SK-N-SH (cell line): Measurements from ENCODE around the gene TRIM42. TPM values are rescaled to one million over a fixed set of nuclear protein-coding genes. Genes with fewer than 3 reads are reported as not detected.

Experiments
- CTCF ChIA-PET: fragments of 300-600, 350-600 bp; formaldehyde crosslinking; extraction: SDS; loops from one replicate; lab custom pipeline; 2021; lab: Yijun Ruan, JAX
- POLR2A ChIA-PET: fragments of 350-600 bp; sonication (Branson Sonifier 250); formaldehyde crosslinking; extraction: SDS; loops from one replicate; lab custom pipeline; 2020; ENCODE audit warnings: antibody characterized with exemption, inconsistent platforms; lab: Yijun Ruan, JAX
- DNase-seq: peaks from one replicate; pipeline ENCODE4 v3.0.0; 2012
- H2AFZ ChIP-seq: fragments of 200-600 bp; sonication (generic); 2 replicates; pipeline ENCODE4 v1.8.1; 2016; ENCODE audit warnings: antibody characterized with exemption, mild to moderate bottlenecking, low read depth
- H3F3A ChIP-seq: fragments of 200-600 bp; sonication (generic); replicated peaks from 2 replicates; pipeline ENCODE3; 2016; ENCODE audit warnings: antibody characterized with exemption, mild to moderate bottlenecking; ENCODE audit not compliant: insufficient read depth
- H3K27ac ChIP-seq, 2 experiments: fragments of 200-500 bp in 1 of 2; fragments of 200-600 bp in 1 of 2; sonication (Bioruptor generic) in 1 of 2; sonication (generic), shearing (Covaris generic) in 1 of 2; 2 replicates each; pipeline versions ENCODE4 v1.5.1 to v1.6.1; 2014 to 2016; ENCODE audit warnings: low read depth in 2 of 2, inconsistent platforms in 1 of 2, low read length in 1 of 2, mild to moderate bottlenecking in 1 of 2, mixed read lengths in 1 of 2
- H3K27me3 ChIP-seq: fragments of 200-600 bp; sonication (generic), shearing (Covaris generic); 2 replicates; pipeline ENCODE4 v1.6.1; 2016; ENCODE audit warnings: mixed run types; ENCODE audit not compliant: insufficient read depth
- H3K36me3 ChIP-seq, 2 experiments: fragments of 200-500 bp in 1 of 2; fragments of 200-600 bp in 1 of 2; sonication (Bioruptor generic) in 1 of 2; sonication (generic) in 1 of 2; replicated peaks in 1 of 2; 2 replicates each; pipeline versions ENCODE3 to v1.5.1; 2014 to 2016; ENCODE audit warnings: low read length in 1 of 2, mild to moderate bottlenecking in 1 of 2; ENCODE audit not compliant: insufficient read depth in 2 of 2, control insufficient read depth in 1 of 2
- H3K4me1 ChIP-seq, 2 experiments: fragments of 200-500 bp in 1 of 2; fragments of 200-600 bp in 1 of 2; sonication (Bioruptor generic) in 1 of 2; sonication (generic), shearing (Covaris generic) in 1 of 2; 2 replicates each; pipeline versions ENCODE4 v1.5.1 to v1.6.1; 2014 to 2016; ENCODE audit warnings: low read depth in 1 of 2, low read length in 1 of 2, mixed run types in 1 of 2; ENCODE audit not compliant: insufficient read depth in 2 of 2, control insufficient read depth in 1 of 2
- H3K4me2 ChIP-seq: fragments of 200-600 bp; sonication (generic), shearing (Covaris generic); 2 replicates; pipeline ENCODE4 v1.6.1; 2017; ENCODE audit warnings: mixed run types
- H3K4me3 ChIP-seq, 2 experiments: fragments of 200-500 bp in 1 of 2; fragments of 200-600 bp in 1 of 2; sonication (Bioruptor generic) in 1 of 2; sonication (generic), shearing (Covaris generic) in 1 of 2; 2 replicates each; pipeline versions ENCODE4 v1.5.1 to v1.8.1; 2014 to 2016; ENCODE audit warnings: low read depth in 2 of 2, inconsistent platforms in 1 of 2, low read length in 1 of 2, mild to moderate bottlenecking in 1 of 2, mixed read lengths in 1 of 2, moderate library complexity in 1 of 2
- H3K79me2 ChIP-seq: fragments of 200-600 bp; sonication (generic); 2 replicates; pipeline ENCODE4 v1.8.1; 2017; ENCODE audit warnings: mild to moderate bottlenecking; ENCODE audit not compliant: insufficient read depth
- H3K9ac ChIP-seq: fragments of 200-600 bp; sonication (generic); 2 replicates; pipeline ENCODE4 v1.6.1; 2017; ENCODE audit warnings: mixed run types
- H3K9me2 ChIP-seq: fragments of 200-600 bp; sonication (generic); 2 replicates; pipeline ENCODE4 v1.6.1; 2017; ENCODE audit warnings: mixed run types
- H3K9me3 ChIP-seq: fragments of 200-600 bp; sonication (generic); 2 replicates; pipeline ENCODE4 v1.6.1; 2017; ENCODE audit warnings: mixed run types, mild to moderate bottlenecking, moderate library complexity
- H4K20me1 ChIP-seq: fragments of 200-600 bp; sonication (generic); 2 replicates; pipeline ENCODE4 v1.6.1; 2017; ENCODE audit warnings: mild to moderate bottlenecking, mixed run types; ENCODE audit not compliant: insufficient read depth
- CHD2 ChIP-seq: fragments of 150-350 bp; IDR thresholded peaks from 2 replicates; pipeline ENCODE4 v1.6.1; 2018; ENCODE audit warnings: low read length; ENCODE audit not compliant: partially characterized antibody
- ELF1 ChIP-seq: IDR thresholded peaks from 2 replicates; pipeline ENCODE4 v1.4.0; 2012
- EP300 ChIP-seq, 2 experiments: IDR thresholded peaks; 2 replicates each; pipeline versions ENCODE4 v1.4.0 to v1.6.1; 2012; ENCODE audit warnings: borderline replicate concordance in 1 of 2, low read depth in 1 of 2, low read length in 1 of 2
- EZH2phosphoT487 ChIP-seq: fragments of 200-600 bp; sonication (generic); IDR thresholded peaks from 2 replicates; pipeline ENCODE4 v1.6.1; 2017; ENCODE audit warnings: low read depth, mixed run types, mild to moderate bottlenecking, antibody characterized with exemption, moderate library complexity, borderline replicate concordance
- FOXJ3 ChIP-seq: sonication (generic); formaldehyde crosslinking; IDR thresholded peaks from 2 replicates; pipeline ENCODE4 v1.5.1; 2020; ENCODE audit warnings: mild to moderate bottlenecking, missing genetic modification reagents
- FOXM1 ChIP-seq: IDR thresholded peaks from 2 replicates; pipeline ENCODE4 v1.4.0; 2012; ENCODE audit warnings: low read depth, mild to moderate bottlenecking
- GABPA ChIP-seq: IDR thresholded peaks from 2 replicates; pipeline ENCODE4 v1.4.0; 2012; ENCODE audit warnings: low read depth, mild to moderate bottlenecking
- MEF2A ChIP-seq: IDR thresholded peaks from 2 replicates; pipeline ENCODE4 v1.4.0; 2012; ENCODE audit warnings: low read depth, borderline replicate concordance
- MXI1 ChIP-seq: IDR thresholded peaks from 2 replicates; pipeline ENCODE4 v1.6.1; 2012; ENCODE audit warnings: mild to moderate bottlenecking, low read depth, low read length, improper control_type of control experiment
- NFIC ChIP-seq: IDR thresholded peaks from 2 replicates; pipeline ENCODE4 v1.4.0; 2012; ENCODE audit warnings: borderline replicate concordance
- NRF1 ChIP-seq: IDR thresholded peaks from 2 replicates; pipeline ENCODE4 v1.6.1; 2012; ENCODE audit warnings: low read depth, mild to moderate bottlenecking, low read length
- RAD21 ChIP-seq: IDR thresholded peaks from 2 replicates; pipeline ENCODE4 v1.6.1; 2012; ENCODE audit warnings: mild to moderate bottlenecking, low read length
- RFX5 ChIP-seq: IDR thresholded peaks from 2 replicates; pipeline ENCODE4 v1.6.1; 2012; ENCODE audit warnings: mild to moderate bottlenecking, improper control_type of control experiment, low read length
- RXRA ChIP-seq: IDR thresholded peaks from 2 replicates; pipeline ENCODE4 v1.4.0; 2012; ENCODE audit warnings: low read depth, mild to moderate bottlenecking, borderline replicate concordance
- SMC3 ChIP-seq: IDR thresholded peaks from 2 replicates; pipeline ENCODE4 v1.6.1; 2012; ENCODE audit warnings: low read depth, low read length, improper control_type of control experiment
- WGBS: methylation state at CpG from one replicate; pipeline ENCODE4 v1.1.6; 2017; ENCODE audit warnings: low lambda C conversion rate; 5-methylcytosine and 5-hydroxymethylcytosine counted together
- polyA plus RNA-seq, 3 experiments: library from polyadenylated mRNA; depleted of rRNA; stranded (reverse); fragments of >200 nt; gene quantifications; 2 replicates each; pipeline ENCODE4 v1.2.3, GENCODE V29; 2012
- TF ChIP-seq, protein P1 (sequence below): IDR thresholded peaks from 2 replicates; pipeline ENCODE4; 2012
- TF ChIP-seq, protein P2 (sequence below): IDR thresholded peaks from 2 replicates; pipeline ENCODE4 v1.4.0; 2012; ENCODE audit warnings: low read depth, borderline replicate concordance
- TF ChIP-seq, protein P3 (sequence below): IDR thresholded peaks from 2 replicates; pipeline ENCODE4 v1.4.0; 2012; ENCODE audit warnings: low read depth, borderline replicate concordance
- TF ChIP-seq, protein P4 (sequence below): fragments of 150-350 bp; IDR thresholded peaks from 2 replicates; pipeline ENCODE4 v1.6.1; 2016; ENCODE audit warnings: mild to moderate bottlenecking, low read depth, low read length

The TRIM42 gene
- polyA plus RNA-seq, 1 of the 3 experiments (the other 2 are of a cell fraction), result not detected

DNA sequence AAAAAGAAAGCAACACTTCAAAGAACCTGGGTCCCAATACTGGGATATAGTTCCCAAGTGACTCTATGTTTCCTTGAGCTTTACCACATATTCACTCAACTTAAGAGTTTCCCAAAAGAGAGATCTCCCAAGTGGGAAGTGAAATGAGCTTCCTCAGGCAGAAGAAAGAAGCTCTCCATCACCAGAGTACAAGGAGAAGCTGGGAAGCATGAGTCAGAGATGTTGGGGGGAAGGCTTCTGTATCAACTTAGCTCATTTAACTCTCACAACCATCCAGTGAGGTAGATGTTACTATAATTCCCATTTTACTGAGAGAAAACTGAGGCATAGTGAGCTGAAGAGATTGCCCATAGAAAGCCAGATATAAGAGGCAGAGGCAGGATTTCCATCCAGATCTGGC lies 47.0 kb upstream of the TRIM42 start:
- Histone ChIP-seq H3K4me1 (no peaks in the 10 kb centered on the region), H3K79me2 (no peaks in the 10 kb centered on the region), H3K27ac (no peak overlapping the region), H4K20me1 (no peaks in the 10 kb centered on the region), H2AFZ (no peak overlapping the region), H3K4me2 (no peak overlapping the region), H3K27me3 (no peaks in the 10 kb centered on the region), H3K9ac (no peak overlapping the region), H3K9me2 (no peaks in the 10 kb centered on the region), H3K4me3 (no peak overlapping the region), H3F3A (no peaks in the 10 kb centered on the region), H3K36me3 (no peaks in the 10 kb centered on the region), H3K9me3 (no peaks in the 10 kb centered on the region)
- CTCF ChIA-PET, result interaction anchor here (1.1 kb wide), 1 partner anchor 13 kb away, joined by 3 read pairs; no protein-coding TSS in a partner anchor
- POLR2A ChIA-PET, result no interaction called here
- no peak for DNase-seq
- no peak for TF ChIP-seq FOXM1
- no peak for TF ChIP-seq ELF1
- no peak for TF ChIP-seq NRF1
- TF ChIP-seq, protein P1, sequence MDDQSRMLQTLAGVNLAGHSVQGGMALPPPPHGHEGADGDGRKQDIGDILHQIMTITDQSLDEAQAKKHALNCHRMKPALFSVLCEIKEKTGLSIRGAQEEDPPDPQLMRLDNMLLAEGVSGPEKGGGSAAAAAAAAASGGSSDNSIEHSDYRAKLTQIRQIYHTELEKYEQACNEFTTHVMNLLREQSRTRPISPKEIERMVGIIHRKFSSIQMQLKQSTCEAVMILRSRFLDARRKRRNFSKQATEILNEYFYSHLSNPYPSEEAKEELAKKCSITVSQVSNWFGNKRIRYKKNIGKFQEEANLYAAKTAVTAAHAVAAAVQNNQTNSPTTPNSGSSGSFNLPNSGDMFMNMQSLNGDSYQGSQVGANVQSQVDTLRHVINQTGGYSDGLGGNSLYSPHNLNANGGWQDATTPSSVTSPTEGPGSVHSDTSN, result no peak
- TF ChIP-seq FOXJ3, result no peak
- no peak for TF ChIP-seq RAD21
- no peak for TF ChIP-seq SMC3
- TF ChIP-seq MXI1, result no peak
- TF ChIP-seq, protein P2, sequence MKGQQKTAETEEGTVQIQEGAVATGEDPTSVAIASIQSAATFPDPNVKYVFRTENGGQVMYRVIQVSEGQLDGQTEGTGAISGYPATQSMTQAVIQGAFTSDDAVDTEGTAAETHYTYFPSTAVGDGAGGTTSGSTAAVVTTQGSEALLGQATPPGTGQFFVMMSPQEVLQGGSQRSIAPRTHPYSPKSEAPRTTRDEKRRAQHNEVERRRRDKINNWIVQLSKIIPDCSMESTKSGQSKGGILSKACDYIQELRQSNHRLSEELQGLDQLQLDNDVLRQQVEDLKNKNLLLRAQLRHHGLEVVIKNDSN, result no peak
- TF ChIP-seq EP300 (IDR thresholded peaks at IDR 0.05; ENCODE audit: borderline replicate concordance in 1 of 2, low read depth in 1 of 2, low read length in 1 of 2), result no peak
- TF ChIP-seq CHD2, result no peak
- TF ChIP-seq, protein P3, sequence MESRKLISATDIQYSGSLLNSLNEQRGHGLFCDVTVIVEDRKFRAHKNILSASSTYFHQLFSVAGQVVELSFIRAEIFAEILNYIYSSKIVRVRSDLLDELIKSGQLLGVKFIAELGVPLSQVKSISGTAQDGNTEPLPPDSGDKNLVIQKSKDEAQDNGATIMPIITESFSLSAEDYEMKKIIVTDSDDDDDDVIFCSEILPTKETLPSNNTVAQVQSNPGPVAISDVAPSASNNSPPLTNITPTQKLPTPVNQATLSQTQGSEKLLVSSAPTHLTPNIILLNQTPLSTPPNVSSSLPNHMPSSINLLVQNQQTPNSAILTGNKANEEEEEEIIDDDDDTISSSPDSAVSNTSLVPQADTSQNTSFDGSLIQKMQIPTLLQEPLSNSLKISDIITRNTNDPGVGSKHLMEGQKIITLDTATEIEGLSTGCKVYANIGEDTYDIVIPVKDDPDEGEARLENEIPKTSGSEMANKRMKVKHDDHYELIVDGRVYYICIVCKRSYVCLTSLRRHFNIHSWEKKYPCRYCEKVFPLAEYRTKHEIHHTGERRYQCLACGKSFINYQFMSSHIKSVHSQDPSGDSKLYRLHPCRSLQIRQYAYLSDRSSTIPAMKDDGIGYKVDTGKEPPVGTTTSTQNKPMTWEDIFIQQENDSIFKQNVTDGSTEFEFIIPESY, result no peak

DNA sequence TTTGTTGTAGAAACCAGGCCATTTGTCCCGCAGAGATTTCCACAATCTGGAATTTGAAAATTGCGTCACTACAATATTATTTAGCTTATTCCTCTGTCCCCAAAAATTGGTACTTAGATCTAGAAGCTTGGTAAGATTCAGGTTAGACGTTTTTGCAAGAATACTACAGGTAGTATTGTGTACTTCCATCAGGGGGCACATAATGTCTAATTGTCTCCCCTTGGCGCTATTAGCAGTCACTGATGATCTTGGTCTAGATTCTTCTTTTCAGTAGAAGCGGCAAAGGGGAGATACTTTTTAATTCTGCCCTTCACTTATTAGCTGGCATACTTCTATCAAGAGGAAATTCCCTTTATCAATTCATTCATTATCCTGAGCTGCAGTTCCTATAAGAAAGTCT lies 42.6 kb upstream of the TRIM42 start:
- Histone ChIP-seq H3K4me2 (no peak overlapping the region), H4K20me1 (no peaks in the 10 kb centered on the region), H3K27ac (no peak overlapping the region), H3F3A (no peaks in the 10 kb centered on the region), H3K4me1 (no peaks in the 10 kb centered on the region), H2AFZ (no peak overlapping the region), H3K9me3 (no peaks in the 10 kb centered on the region), H3K9ac (no peak overlapping the region), H3K4me3 (no peak overlapping the region), H3K36me3 (no peaks in the 10 kb centered on the region), H3K79me2 (no peaks in the 10 kb centered on the region), H3K27me3 (no peaks in the 10 kb centered on the region), H3K9me2 (0 out of 2 replicates have a peak, but pooled peaks cover 4% of the 10 kb centered on the region)
- POLR2A ChIA-PET, result no interaction called here
- DNase-seq, result no peak
- no peak for TF ChIP-seq RXRA
- TF ChIP-seq FOXJ3, result no peak
- no peak for TF ChIP-seq RFX5
- TF ChIP-seq EZH2phosphoT487, result no peak
- no peak for TF ChIP-seq NFIC
- TF ChIP-seq RAD21, result no peak
- TF ChIP-seq GABPA, result no peak
- no peak for TF ChIP-seq SMC3
- no peak for TF ChIP-seq EP300 (IDR thresholded peaks at IDR 0.05; ENCODE audit: borderline replicate concordance in 1 of 2, low read depth in 1 of 2, low read length in 1 of 2)
- TF ChIP-seq, protein P4, sequence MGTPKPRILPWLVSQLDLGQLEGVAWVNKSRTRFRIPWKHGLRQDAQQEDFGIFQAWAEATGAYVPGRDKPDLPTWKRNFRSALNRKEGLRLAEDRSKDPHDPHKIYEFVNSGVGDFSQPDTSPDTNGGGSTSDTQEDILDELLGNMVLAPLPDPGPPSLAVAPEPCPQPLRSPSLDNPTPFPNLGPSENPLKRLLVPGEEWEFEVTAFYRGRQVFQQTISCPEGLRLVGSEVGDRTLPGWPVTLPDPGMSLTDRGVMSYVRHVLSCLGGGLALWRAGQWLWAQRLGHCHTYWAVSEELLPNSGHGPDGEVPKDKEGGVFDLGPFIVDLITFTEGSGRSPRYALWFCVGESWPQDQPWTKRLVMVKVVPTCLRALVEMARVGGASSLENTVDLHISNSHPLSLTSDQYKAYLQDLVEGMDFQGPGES, result no peak
- no peak for TF ChIP-seq MEF2A
- 31% methylated on average over 5 of the region's 5 CpGs for WGBS
- CTCF ChIA-PET, result no interaction called here
